A549 (cell line): Measurements from ENCODE around the gene GPR158.

ENCODE experiments used
- CEBPB ChIP-seq, 2 experiments: fragments of >200 bp in 1 of 2; sonication (Bioruptor Twin) in 1 of 2; formaldehyde crosslinking in 1 of 2; IDR thresholded peaks; 2 replicates each; pipeline ENCODE4 v1.6.1; 2012 to 2016
- CHD2 ChIP-seq: fragments of 150-350 bp; IDR thresholded peaks from 2 replicates; pipeline ENCODE4 v1.6.1; 2014; ENCODE audit warnings: low read length; ENCODE audit not compliant: partially characterized antibody
- CTCF ChIP-seq: fragments of >200 bp; sonication (Bioruptor Twin); formaldehyde crosslinking; IDR thresholded peaks from 3 replicates; pipeline ENCODE4 v1.5.1; 2016
- POLR2A ChIP-seq: IDR thresholded peaks from 2 replicates; pipeline ENCODE4 v1.6.1; 2012; ENCODE audit warnings: mild to moderate bottlenecking, low read length

DNA sequence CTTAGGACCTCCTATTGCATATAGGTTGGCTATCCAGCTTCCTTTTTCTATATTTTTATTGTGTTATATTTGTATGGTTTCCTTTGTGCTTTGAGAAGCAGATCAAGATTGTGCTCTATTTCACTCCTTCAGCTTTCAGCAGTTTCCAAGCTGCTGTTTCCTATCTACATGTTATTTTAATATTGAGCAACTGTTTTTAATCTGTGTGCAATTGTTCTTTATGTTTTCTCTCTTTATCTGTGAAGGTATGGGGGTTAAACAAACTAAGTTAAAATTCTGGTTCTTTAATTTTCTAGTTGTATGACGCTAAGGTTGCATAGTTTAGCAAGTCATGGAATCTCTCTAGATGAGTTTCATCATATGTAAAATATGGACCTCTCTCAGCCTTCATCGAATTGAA, 251.0 kb downstream of the GPR158 start:
- TF ChIP-seq CHD2 (no peak), CTCF (no peak), POLR2A (no peak), CEBPB (IDR thresholded peaks at IDR 0.05) (no peak)
